ENCODE data around the gene CD44.

GRCh38 chr11:35216962-35217678, 78.1 kb downstream of the CD44 start:
- TF ChIP-seq POLR2A (IDR thresholded peaks at IDR 0.05) = no peak
- no peak for TF ChIP-seq CTCF (IDR thresholded peaks at IDR 0.05)
